ENCODE data around the gene PCMTD2.
"Not testable (repeated sequence)": the region's sequence is repeated elsewhere in the genome, so short reads cannot be mapped to it uniquely, and the experiment has no call there.

Gene PCMTD2

DNA sequence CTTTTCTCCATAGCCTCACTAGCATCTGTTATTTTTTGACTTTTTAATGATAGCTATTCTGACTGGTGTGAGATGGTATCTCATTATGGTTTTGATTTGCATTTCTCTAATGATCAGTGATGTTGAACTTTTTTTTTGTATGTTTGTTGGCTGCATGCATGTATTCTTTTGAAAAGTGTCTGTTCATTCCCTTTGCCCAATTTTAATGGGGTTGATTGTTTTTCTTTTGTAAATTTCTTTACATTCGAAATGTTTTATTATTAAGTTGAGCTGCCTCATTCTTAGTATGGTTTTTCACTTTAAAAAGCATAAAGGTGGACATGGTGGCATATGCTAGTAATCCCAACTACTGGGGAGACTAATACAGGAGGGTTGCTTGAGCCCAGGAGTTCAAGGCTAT is 58.2 kb downstream of the PCMTD2 start:
- not testable (repeated sequence) for DNase-seq

- not testable (repeated sequence) for DNase-seq
Observed at GRCh38 chr20:64315381-64315780, 59.8 kb downstream of the PCMTD2 start.

DNA sequence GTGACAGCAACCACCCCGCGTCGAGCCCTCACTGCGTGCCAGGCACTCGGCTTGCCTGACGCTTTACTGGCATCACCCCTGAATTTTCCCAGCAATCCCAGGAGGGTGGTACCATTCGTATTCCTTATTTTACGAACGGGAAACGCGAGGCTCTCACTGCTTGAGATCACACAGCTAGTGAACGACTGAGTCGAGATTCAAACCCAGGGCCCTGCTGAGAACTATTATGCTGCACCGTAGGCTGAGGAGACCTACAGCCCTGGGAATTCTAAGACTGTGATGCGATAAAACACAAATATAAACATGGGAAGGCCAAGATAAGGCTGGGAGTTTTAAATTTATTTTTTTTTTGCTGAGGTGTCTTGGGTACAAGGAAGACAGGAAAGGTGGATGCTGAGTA is 60.3 kb downstream of the PCMTD2 start:
- not testable (repeated sequence) for DNase-seq

DNA sequence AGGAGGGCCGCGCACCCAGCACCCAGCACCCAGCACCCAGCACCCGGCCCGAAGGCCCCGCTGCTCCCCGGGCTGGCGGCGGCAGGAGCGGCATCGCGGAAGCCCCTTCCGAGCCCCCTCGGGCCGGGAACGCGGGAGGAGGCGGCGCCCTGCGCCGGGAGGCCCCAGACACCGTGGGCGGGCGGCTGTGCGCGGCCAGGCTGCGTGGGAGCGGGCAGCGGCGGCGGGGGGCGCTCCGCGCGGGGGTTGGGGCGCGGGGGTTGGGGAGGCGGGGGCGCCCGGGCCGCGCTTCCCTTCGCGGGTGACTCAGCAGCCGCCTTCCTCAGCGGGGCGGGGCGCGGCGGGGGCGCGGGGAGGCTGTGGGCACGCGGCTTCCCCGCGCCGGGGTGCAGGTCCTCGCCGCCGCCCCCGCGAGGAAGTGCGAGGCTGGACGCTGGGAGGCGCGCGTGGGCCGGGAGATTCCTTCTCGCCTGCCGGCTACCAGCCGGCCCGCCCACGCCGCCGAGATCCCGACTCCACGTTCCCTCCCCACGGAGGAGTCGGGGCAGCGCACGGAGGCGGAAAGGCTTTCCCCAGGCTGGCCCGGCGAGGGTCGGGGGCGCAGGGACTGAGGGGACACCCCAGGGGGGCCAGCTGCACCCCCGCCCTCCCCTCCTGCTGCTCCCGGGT is 61.0 kb downstream of the PCMTD2 start:
- peak; percentile 37 for DNase-seq

- not testable (repeated sequence) for DNase-seq
Observed at GRCh38 chr20:64317331-64317730, 61.8 kb downstream of the PCMTD2 start.

DNA sequence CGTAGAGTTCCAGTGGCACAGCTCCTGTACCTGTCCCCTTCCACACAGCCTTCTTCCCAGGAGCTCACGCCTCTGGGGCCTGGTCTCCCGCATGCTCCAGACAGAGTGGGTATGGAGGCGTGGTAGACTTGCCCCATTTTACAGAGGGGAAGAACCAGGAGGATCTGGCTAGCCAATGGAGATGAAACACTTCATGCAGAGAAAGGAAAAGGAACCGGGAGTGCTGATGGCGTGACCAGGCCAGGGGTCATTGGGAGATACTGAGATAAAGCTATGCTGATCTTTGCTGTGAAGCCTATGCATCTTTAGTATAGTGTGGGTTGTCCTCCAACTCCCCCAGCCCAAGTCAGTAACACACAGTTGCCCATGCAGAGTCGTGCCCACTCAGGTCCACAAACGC is 62.5 kb downstream of the PCMTD2 start:
- DNase-seq = not testable (repeated sequence)

DNA sequence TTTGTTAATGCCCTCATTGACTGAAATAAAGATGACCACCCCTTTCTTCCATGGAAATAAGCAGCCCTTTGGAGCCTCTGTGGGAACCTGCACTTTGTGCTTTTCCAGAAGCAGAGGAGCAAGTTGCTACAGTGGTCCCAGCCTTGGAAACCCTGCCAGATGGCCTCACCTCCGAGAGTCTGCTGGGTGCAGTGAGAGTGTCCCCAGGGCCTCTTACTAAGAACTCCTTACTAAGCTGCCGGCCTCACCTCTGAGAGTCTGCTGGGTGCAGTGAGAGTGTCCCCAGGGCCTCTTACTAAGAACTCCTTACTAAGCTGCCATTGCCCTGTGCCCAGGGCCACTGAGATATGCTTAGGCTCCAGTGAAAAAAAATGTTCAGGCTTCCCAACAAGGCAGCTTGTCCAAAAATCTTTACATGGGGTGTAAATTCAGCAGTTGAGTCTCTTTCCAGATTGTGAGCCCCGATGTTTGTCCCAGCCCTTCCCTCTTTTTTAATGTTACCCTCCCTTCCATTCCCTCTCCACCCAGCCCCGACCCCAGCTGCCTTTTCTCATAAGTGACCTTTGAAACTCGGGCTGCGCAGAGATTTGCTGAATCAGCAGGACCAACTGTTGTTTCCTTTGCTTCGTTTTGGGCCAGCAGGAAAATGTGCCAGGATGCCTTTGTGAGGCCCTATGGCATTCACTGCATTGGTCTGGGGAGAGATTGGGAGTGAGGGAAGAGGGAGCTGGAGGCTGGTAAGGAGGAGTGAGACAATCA is 66.7 kb downstream of the PCMTD2 start:
- DNase-seq = not testable (repeated sequence)
